HepG2 (cell line): ENCODE data around the gene FSCN2. TPM values are rescaled to one million over a fixed set of nuclear protein-coding genes. Genes with fewer than 3 reads are reported as not detected.
A peak's percentile ranks its signal among the peaks of the same experiment; 100 is the strongest.

ENCODE experiments used
- AGO2 ChIP-seq: fragments of 200-400 bp; formaldehyde crosslinking; optimal IDR thresholded peaks from 2 replicates; pipeline ENCODE3; 2017; ENCODE audit warnings: mild to moderate bottlenecking, low read depth, low read length, moderate library complexity
- ATF7-NPFF ChIP-seq: sonication (generic); formaldehyde crosslinking; IDR thresholded peaks from 2 replicates; pipeline ENCODE4 v1.8.1; 2023; ENCODE audit warnings: mild to moderate bottlenecking, low read depth, missing genetic modification reagents, moderate library complexity
- ATRX ChIP-seq: sonication (generic); formaldehyde crosslinking; IDR thresholded peaks from 2 replicates; pipeline ENCODE4 v1.4.0; 2020; ENCODE audit warnings: missing genetic modification reagents, borderline replicate concordance
- CHD2 ChIP-seq: IDR thresholded peaks from 2 replicates; pipeline ENCODE4 v1.6.1; 2011; ENCODE audit warnings: low read depth, low read length, improper control_type of control experiment
- DNMT3B ChIP-seq: conservative IDR thresholded peaks from 2 replicates; pipeline ENCODE4 v1.6.1; 2016; ENCODE audit warnings: missing biosample characterization, control low read depth
- DR1 ChIP-seq: sonication (generic); formaldehyde crosslinking; IDR thresholded peaks from 2 replicates; pipeline ENCODE4 v1.8.0; 2021; ENCODE audit warnings: mild to moderate bottlenecking, missing genetic modification reagents, inconsistent platforms
- GATAD2A ChIP-seq: IDR thresholded peaks from 2 replicates; pipeline ENCODE4 v1.6.1; 2016
- HMG20A ChIP-seq: IDR thresholded peaks from 2 replicates; pipeline ENCODE4 v1.6.1; 2016; ENCODE audit warnings: borderline replicate concordance
- HNRNPL ChIP-seq: fragments of 200-400 bp; formaldehyde crosslinking; IDR thresholded peaks from 2 replicates; pipeline ENCODE4 v1.6.1; 2017; ENCODE audit warnings: mild to moderate bottlenecking, low read depth, low read length
- JUND ChIP-seq: sonication (generic); formaldehyde crosslinking; IDR thresholded peaks from 2 replicates; pipeline ENCODE4 v1.8.0; 2022; ENCODE audit warnings: mild to moderate bottlenecking, missing genetic modification reagents
- KAT8 ChIP-seq: IDR thresholded peaks from 2 replicates; pipeline ENCODE4 v1.6.1; 2016; ENCODE audit warnings: missing genetic modification reagents, missing compliant biosample characterization
- MAZ ChIP-seq, 2 experiments: sonication (generic) in 1 of 2; formaldehyde crosslinking in 1 of 2; IDR thresholded peaks; 2 replicates each; pipeline versions ENCODE4 v1.5.0 to v1.6.1; 2012 to 2020; ENCODE audit warnings: low read depth in 2 of 2, mild to moderate bottlenecking in 2 of 2, borderline replicate concordance in 1 of 2, improper control_type of control experiment in 1 of 2, low read length in 1 of 2, missing genetic modification reagents in 1 of 2, moderate library complexity in 1 of 2
- MZF1 ChIP-seq: sonication (generic); formaldehyde crosslinking; IDR thresholded peaks from 2 replicates; pipeline ENCODE4 v1.8.1; 2023; ENCODE audit warnings: mild to moderate bottlenecking, missing genetic modification reagents, borderline replicate concordance
- PLSCR1 ChIP-seq: sonication (generic); formaldehyde crosslinking; IDR thresholded peaks from 2 replicates; pipeline ENCODE4 v1.5.0; 2020; ENCODE audit warnings: missing genetic modification reagents, mild to moderate bottlenecking, borderline replicate concordance
- POLR2A ChIP-seq, 2 experiments: IDR thresholded peaks; 2 replicates each; pipeline ENCODE4 v1.6.1; 2011; ENCODE audit warnings: low read depth in 2 of 2, low read length in 2 of 2, mild to moderate bottlenecking in 1 of 2, moderate library complexity in 1 of 2; ENCODE audit not compliant: insufficient read depth in 1 of 2
- RAD21 ChIP-seq: fragments of 450-650 bp; formaldehyde crosslinking; IDR thresholded peaks from 2 replicates; pipeline ENCODE4 v1.5.0; 2020; ENCODE audit warnings: mild to moderate bottlenecking
- RBM22 ChIP-seq: fragments of 200-400 bp; formaldehyde crosslinking; optimal IDR thresholded peaks from 2 replicates; pipeline ENCODE3; 2017; ENCODE audit warnings: mild to moderate bottlenecking, low read length, moderate library complexity
- SOX13 ChIP-seq, 3 experiments: fragments of 450-650 bp in 1 of 3; sonication (generic) in 1 of 3; formaldehyde crosslinking in 1 of 3; IDR thresholded peaks in 2 of 3; conservative IDR thresholded peaks in 1 of 3; 2 replicates each; pipeline versions ENCODE4 v1.5.0 to v1.6.1; 2016 to 2020; ENCODE audit warnings: antibody characterized with exemption in 1 of 3, mild to moderate bottlenecking in 1 of 3, missing compliant biosample characterization in 1 of 3, missing genetic modification reagents in 1 of 3, moderate library complexity in 1 of 3
- STAG1 ChIP-seq: sonication (generic); formaldehyde crosslinking; IDR thresholded peaks from 2 replicates; pipeline ENCODE4 v1.4.0; 2020; ENCODE audit warnings: missing genetic modification reagents
- TCF7L2 ChIP-seq: IDR thresholded peaks from 2 replicates; pipeline ENCODE4 v1.6.1; 2011; ENCODE audit warnings: mild to moderate bottlenecking, low read depth, low read length, moderate library complexity
- U2AF1 ChIP-seq: fragments of 200-400 bp; formaldehyde crosslinking; optimal IDR thresholded peaks from 2 replicates; pipeline ENCODE3; 2017; ENCODE audit warnings: mild to moderate bottlenecking, low read depth, low read length
- ZBTB7A ChIP-seq: sonication (generic); formaldehyde crosslinking; IDR thresholded peaks from 2 replicates; pipeline ENCODE4 v1.8.0; 2022; ENCODE audit warnings: mild to moderate bottlenecking, missing genetic modification reagents
- ZMAT5 ChIP-seq: sonication (generic); formaldehyde crosslinking; IDR thresholded peaks from 2 replicates; pipeline ENCODE4 v1.5.0; 2020; ENCODE audit warnings: mild to moderate bottlenecking, low read depth, missing genetic modification reagents, borderline replicate concordance
- ZNF263 ChIP-seq: sonication (generic); formaldehyde crosslinking; IDR thresholded peaks from 2 replicates; pipeline ENCODE4 v1.4.0; 2020; ENCODE audit warnings: missing genetic modification reagents
- ZNF382 ChIP-seq: sonication (generic); formaldehyde crosslinking; IDR thresholded peaks from 2 replicates; pipeline ENCODE4 v1.5.0; 2020; ENCODE audit warnings: missing genetic modification reagents, mild to moderate bottlenecking, borderline replicate concordance
- ZNF451 ChIP-seq: sonication (generic); formaldehyde crosslinking; IDR thresholded peaks from 2 replicates; pipeline ENCODE4 v1.5.0; 2020; ENCODE audit warnings: mild to moderate bottlenecking, missing genetic modification reagents
- ZNF460 ChIP-seq: sonication (generic); formaldehyde crosslinking; IDR thresholded peaks from 2 replicates; pipeline ENCODE4 v1.5.1; 2020; ENCODE audit warnings: missing genetic modification reagents, mild to moderate bottlenecking, borderline replicate concordance
- ZNF547 ChIP-seq: sonication (generic); formaldehyde crosslinking; IDR thresholded peaks from 2 replicates; pipeline ENCODE4 v1.5.1; 2020; ENCODE audit warnings: mild to moderate bottlenecking, missing genetic modification reagents
- polyA plus RNA-seq, 8 experiments: library from polyadenylated mRNA; depleted of rRNA in 3 of 8; stranded (reverse) in 7 of 8; unstranded in 1 of 8; fragments of >200 nt; fragmentation: Illumina TruSeq in 4 of 8; extraction: Trizol in 4 of 8; gene quantifications; 2 replicates each; pipeline versions ENCODE4 v1.2.1 to v1.2.3, GENCODE V29; 2011 to 2016; ENCODE audit warnings: low read depth in 4 of 8, missing spikeins in 1 of 8, mixed read lengths in 1 of 8; ENCODE audit not compliant: insufficient read depth in 1 of 8
- total RNA-seq, 5 experiments: library from RNA; depleted of rRNA; stranded (reverse); fragments of >200 nt; fragmentation: Illumina TruSeq; extraction: Trizol; gene quantifications; 2 replicates each; pipeline ENCODE4 v1.2.3, GENCODE V29; 2016; ENCODE audit warnings: low read depth in 1 of 5
- TF ChIP-seq, protein P1 (sequence below): sonication (generic); formaldehyde crosslinking; IDR thresholded peaks from 2 replicates; pipeline ENCODE4 v1.4.0; 2020; ENCODE audit warnings: missing genetic modification reagents; ENCODE audit errors: not compliant biosample characterization

Gene FSCN2
- total and polyA plus RNA-seq, 2 of the 13 experiments (the other 11 are each of a cell fraction or from before 2014, with no cell fraction given) = 0.09 TPM; not detected in 1

GRCh38 chr17:81558941-81559806, 31.0 kb downstream of the FSCN2 start (continued):
- TF ChIP-seq SOX13 (IDR thresholded peaks at IDR 0.05) (no peak), SOX13 (CRISPR knock-in tag; conservative IDR thresholded peaks at IDR 0.05 in 1 of 2, IDR thresholded peaks at IDR 0.05 in 1 of 2) (no peak), HMG20A (CRISPR knock-in tag) (no peak), MAZ (IDR thresholded peaks at IDR 0.05; ENCODE audit: borderline replicate concordance, low read depth, low read length) (no peak), MAZ (CRISPR knock-in tag; IDR thresholded peaks at IDR 0.05; ENCODE audit: low read depth) (no peak), ZMAT5 (CRISPR knock-in tag) (no peak), ATF7-NPFF (CRISPR knock-in tag) (no peak), PLSCR1 (CRISPR knock-in tag) (no peak), U2AF1 (no peak), ZNF547 (no peak), JUND (CRISPR knock-in tag) (no peak), CHD2 (no peak), STAG1 (CRISPR knock-in tag) (peak; percentile 35), ZNF460 (CRISPR knock-in tag) (no peak), ATRX (CRISPR knock-in tag) (no peak), DR1 (CRISPR knock-in tag) (no peak), HNRNPL (0 out of 2 replicates have a peak, but pooled peaks have one; percentile 22), DNMT3B (no peak), ZNF382 (CRISPR knock-in tag) (no peak), ZNF263 (no peak), RAD21 (peak; percentile 29; the same call in 1 of the 2 replicates), GATAD2A (CRISPR knock-in tag) (no peak), TCF7L2 (no peak), ZNF451 (no peak), POLR2A (IDR thresholded peaks at IDR 0.05; ENCODE audit: insufficient read depth in 1 of 2, low read depth in 2 of 2, low read length in 2 of 2) (0 out of 4 replicates have a peak, but pooled peaks of 1 of the 2 experiments have one; percentile 25), KAT8 (CRISPR knock-in tag) (no peak), MZF1 (CRISPR knock-in tag) (no peak), AGO2 (peak; percentile 94), ZBTB7A (CRISPR knock-in tag) (no peak), RBM22 (peak; percentile 51)
- TF ChIP-seq, protein P1, sequence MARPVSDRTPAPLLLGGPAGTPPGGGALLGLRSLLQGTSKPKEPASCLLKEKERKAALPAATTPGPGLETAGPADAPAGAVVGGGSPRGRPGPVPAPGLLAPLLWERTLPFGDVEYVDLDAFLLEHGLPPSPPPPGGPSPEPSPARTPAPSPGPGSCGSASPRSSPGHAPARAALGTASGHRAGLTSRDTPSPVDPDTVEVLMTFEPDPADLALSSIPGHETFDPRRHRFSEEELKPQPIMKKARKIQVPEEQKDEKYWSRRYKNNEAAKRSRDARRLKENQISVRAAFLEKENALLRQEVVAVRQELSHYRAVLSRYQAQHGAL (CRISPR knock-in tag) = no peak
